ENCODE results near the gene IGF2R. TPM values are rescaled to one million over a fixed set of nuclear protein-coding genes. Genes with fewer than 3 reads are reported as not detected.

Gene IGF2R
- total and polyA plus RNA-seq, 2 of the 13 experiments (the other 11 are each of a cell fraction or from before 2014, with no cell fraction given) = 38.3 to 70.0 TPM

DNA sequence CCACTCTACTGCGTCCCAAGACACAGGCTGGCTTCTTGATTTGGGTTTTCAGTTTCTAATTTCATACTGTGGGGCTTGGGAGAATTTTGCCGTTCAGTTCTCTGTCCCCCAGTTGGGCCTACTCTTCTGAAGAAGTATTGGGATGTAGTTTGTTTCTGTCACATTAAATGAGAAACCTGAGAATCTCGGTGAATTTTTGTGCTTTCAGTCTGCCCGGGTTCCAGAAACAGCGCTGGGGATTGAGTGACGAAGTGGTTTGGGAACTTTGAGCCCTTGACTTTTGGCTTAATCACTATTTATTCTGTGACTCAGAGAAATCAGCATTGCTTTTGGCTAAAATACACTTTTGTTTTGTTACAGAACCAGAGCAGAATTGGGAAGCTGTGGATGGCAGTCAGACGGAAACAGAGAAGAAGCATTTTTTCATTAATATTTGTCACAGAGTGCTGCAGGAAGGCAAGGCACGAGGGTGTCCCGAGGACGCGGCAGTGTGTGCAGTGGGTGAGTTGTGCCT is 74.0 kb downstream of the IGF2R start (continued):
- TF ChIP-seq ZNF124 (CRISPR knock-in tag; IDR thresholded peaks at IDR 0.05) (no peak), THAP11 (CRISPR knock-in tag; IDR thresholded peaks at IDR 0.05) (no peak), NR2F1 (CRISPR knock-in tag; IDR thresholded peaks at IDR 0.05) (peak in 1 of 2 experiments; percentile 56; a peak in 2 of 4 replicates), STAT5B (CRISPR knock-in tag; IDR thresholded peaks at IDR 0.05) (no peak), ZNF207 (IDR thresholded peaks at IDR 0.05; ENCODE audit: borderline replicate concordance) (no peak), WIZ (CRISPR knock-in tag; IDR thresholded peaks at IDR 0.05) (no peak), KLF13 (CRISPR knock-in tag; IDR thresholded peaks at IDR 0.05) (no peak), ZNF496 (CRISPR knock-in tag; IDR thresholded peaks at IDR 0.05; ENCODE audit: insufficient replicate concordance) (no peak), CEBPB (IDR thresholded peaks at IDR 0.05; ENCODE audit: borderline replicate concordance, low read depth, low read length) (no peak), ZNF761 (CRISPR knock-in tag; conservative IDR thresholded peaks at IDR 0.05) (no peak), PHF8 (CRISPR knock-in tag; IDR thresholded peaks at IDR 0.05) (no peak), ZNF605 (CRISPR knock-in tag; IDR thresholded peaks at IDR 0.05) (0 out of 2 replicates have a peak, but pooled peaks have one; percentile 31), POLR2A (IDR thresholded peaks at IDR 0.05; ENCODE audit: insufficient read depth in 1 of 2, low read depth in 2 of 2, low read length in 2 of 2) (no peak), DNMT3B (CRISPR knock-in tag; conservative IDR thresholded peaks at IDR 0.05) (no peak), ZNF503 (CRISPR knock-in tag; IDR thresholded peaks at IDR 0.05) (0 out of 2 replicates have a peak, but pooled peaks have one; percentile 37), ELF3 (CRISPR knock-in tag; IDR thresholded peaks at IDR 0.05) (peak; percentile 66; the same call in 1 of the 2 replicates), ATF7 (IDR thresholded peaks at IDR 0.05) (no peak), ATF7 (CRISPR knock-in tag; IDR thresholded peaks at IDR 0.05) (no peak), IKZF1 (IDR thresholded peaks at IDR 0.05) (no peak), ZBTB49 (CRISPR knock-in tag; IDR thresholded peaks at IDR 0.05; ENCODE audit: borderline replicate concordance) (no peak), ZNF367 (CRISPR knock-in tag; IDR thresholded peaks at IDR 0.05; ENCODE audit: borderline replicate concordance) (no peak), ZSCAN22 (CRISPR knock-in tag; IDR thresholded peaks at IDR 0.05) (no peak), MBD4 (IDR thresholded peaks at IDR 0.05; ENCODE audit: borderline replicate concordance, low read length) (no peak), SNRNP70 (IDR thresholded peaks at IDR 0.05; ENCODE audit: low read depth, low read length) (no peak), POGZ (CRISPR knock-in tag; IDR thresholded peaks at IDR 0.05) (peak; percentile 63)
- TF ChIP-seq, protein P1, sequence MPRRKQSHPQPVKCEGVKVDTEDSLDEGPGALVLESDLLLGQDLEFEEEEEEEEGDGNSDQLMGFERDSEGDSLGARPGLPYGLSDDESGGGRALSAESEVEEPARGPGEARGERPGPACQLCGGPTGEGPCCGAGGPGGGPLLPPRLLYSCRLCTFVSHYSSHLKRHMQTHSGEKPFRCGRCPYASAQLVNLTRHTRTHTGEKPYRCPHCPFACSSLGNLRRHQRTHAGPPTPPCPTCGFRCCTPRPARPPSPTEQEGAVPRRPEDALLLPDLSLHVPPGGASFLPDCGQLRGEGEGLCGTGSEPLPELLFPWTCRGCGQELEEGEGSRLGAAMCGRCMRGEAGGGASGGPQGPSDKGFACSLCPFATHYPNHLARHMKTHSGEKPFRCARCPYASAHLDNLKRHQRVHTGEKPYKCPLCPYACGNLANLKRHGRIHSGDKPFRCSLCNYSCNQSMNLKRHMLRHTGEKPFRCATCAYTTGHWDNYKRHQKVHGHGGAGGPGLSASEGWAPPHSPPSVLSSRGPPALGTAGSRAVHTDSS (CRISPR knock-in tag; conservative IDR thresholded peaks at IDR 0.05) = no peak
- TF ChIP-seq, protein P2, sequence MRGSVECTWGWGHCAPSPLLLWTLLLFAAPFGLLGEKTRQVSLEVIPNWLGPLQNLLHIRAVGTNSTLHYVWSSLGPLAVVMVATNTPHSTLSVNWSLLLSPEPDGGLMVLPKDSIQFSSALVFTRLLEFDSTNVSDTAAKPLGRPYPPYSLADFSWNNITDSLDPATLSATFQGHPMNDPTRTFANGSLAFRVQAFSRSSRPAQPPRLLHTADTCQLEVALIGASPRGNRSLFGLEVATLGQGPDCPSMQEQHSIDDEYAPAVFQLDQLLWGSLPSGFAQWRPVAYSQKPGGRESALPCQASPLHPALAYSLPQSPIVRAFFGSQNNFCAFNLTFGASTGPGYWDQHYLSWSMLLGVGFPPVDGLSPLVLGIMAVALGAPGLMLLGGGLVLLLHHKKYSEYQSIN (CRISPR knock-in tag; IDR thresholded peaks at IDR 0.05; ENCODE audit: borderline replicate concordance) = no peak

Measured in HepG2 (cell line).